Activated T-cell treated with anti-CD3 and anti-CD28 coated beads, Interleukin-2, amount 50 U/mL, for 72 hours (primary cell): ENCODE data around the gene NOXA1. TPM values are rescaled to one million over a fixed set of nuclear protein-coding genes. Genes with fewer than 3 reads are reported as not detected.

Experiments
- ATAC-seq, 2 donors: fragments of 150-1000 bp; cut with Tn5 transposase; replicated peaks in 1 of 2; 2 replicates each; pipeline ENCODE4 v1.10.0; 2021; ENCODE audit warnings: moderate library complexity in 2 of 2, mild to moderate bottlenecking in 1 of 2
- DNase-seq, 2 donors: peaks; one replicate each; pipeline ENCODE4 v3.0.0; 2021 to 2022; ENCODE audit warnings: mixed read lengths in 1 of 2
- H3K27ac Mint-ChIP-seq: one replicate; pipeline ENCODE4 v1.8.0; 2022; ENCODE audit warnings: mild to moderate bottlenecking, moderate library complexity, mixed read lengths
- H3K27me3 Mint-ChIP-seq: one replicate; pipeline ENCODE4 v1.8.0; 2022; ENCODE audit warnings: low read depth, mixed read lengths
- H3K36me3 Mint-ChIP-seq, 2 donors: one replicate each; pipeline ENCODE4 v1.8.0; 2022; ENCODE audit warnings: mixed read lengths in 2 of 2, mild to moderate bottlenecking in 1 of 2; ENCODE audit not compliant: insufficient read depth in 2 of 2
- H3K4me1 Mint-ChIP-seq: one replicate; pipeline ENCODE4 v1.8.0; 2022; ENCODE audit warnings: low read depth, mixed read lengths
- H3K4me3 Mint-ChIP-seq, 2 donors: one replicate each; pipeline ENCODE4 v1.8.0; 2022; ENCODE audit warnings: mild to moderate bottlenecking in 2 of 2, mixed read lengths in 2 of 2, moderate library complexity in 2 of 2
- H3K9me3 Mint-ChIP-seq, 2 donors: one replicate each; pipeline ENCODE4 v1.8.0; 2022; ENCODE audit warnings: mixed read lengths in 2 of 2
- total RNA-seq, 2 donors: library from RNA; stranded (reverse); gene quantifications; one replicate each; pipeline ENCODE4 v1.2.3, GENCODE V29; 2022

Gene NOXA1
- total RNA-seq, 2 donors from 2014 or later = 1.4 to 1.8 TPM

GRCh38 chr9:137430723-137431415, 7.7 kb downstream of the NOXA1 start:
- Mint-ChIP-seq H3K27ac (no peak overlapping the region), H3K9me3 (no peaks in the 10 kb centered on the region)
- DNase-seq = no peak

GRCh38 chr9:137431416-137431931, 8.3 kb downstream of the NOXA1 start:
- H3K36me3 Mint-ChIP-seq = no peaks in the 10 kb centered on the region
- ATAC-seq (no peak), DNase-seq (no peak)
- H3K4me1 Mint-ChIP-seq = no peaks in the 10 kb centered on the region
- H3K9me3 Mint-ChIP-seq = no peaks in the 10 kb centered on the region
- H3K27me3 Mint-ChIP-seq = no peaks in the 10 kb centered on the region
- H3K27ac Mint-ChIP-seq = no peak overlapping the region
- no peak overlapping the region for H3K4me3 Mint-ChIP-seq

More at GRCh38 chr9:137430723-137431415, 7.7 kb downstream of the NOXA1 start:
- Mint-ChIP-seq H3K36me3 (no peaks in the 10 kb centered on the region), H3K4me3 (no peak overlapping the region), H3K4me1 (no peaks in the 10 kb centered on the region), H3K27me3 (no peaks in the 10 kb centered on the region)
- no peak for ATAC-seq

GRCh38 chr9:137432687-137433348, 9.6 kb downstream of the NOXA1 start:
- Mint-ChIP-seq H3K4me3 (no peak overlapping the region), H3K9me3 (no peaks in the 10 kb centered on the region), H3K36me3 (no peaks in the 10 kb centered on the region), H3K27ac (no peak overlapping the region), H3K27me3 (no peaks in the 10 kb centered on the region), H3K4me1 (no peaks in the 10 kb centered on the region)
- DNase-seq (no peak), ATAC-seq (no peak)

- ATAC-seq (no peak), DNase-seq (no peak)
- Mint-ChIP-seq H3K4me1 (no peaks in the 10 kb centered on the region), H3K4me3 (no peak overlapping the region), H3K27ac (no peak overlapping the region), H3K27me3 (no peaks in the 10 kb centered on the region), H3K36me3 (no peaks in the 10 kb centered on the region), H3K9me3 (no peaks in the 10 kb centered on the region)
Observed at GRCh38 chr9:137433349-137433915, 10.2 kb downstream of the NOXA1 start.

- no peak overlapping the region for H3K4me3 Mint-ChIP-seq
- no peaks in the 10 kb centered on the region for H3K36me3 Mint-ChIP-seq
- no peaks in the 10 kb centered on the region for H3K27me3 Mint-ChIP-seq
- ATAC-seq (no peak), DNase-seq (no peak)
- no peak overlapping the region for H3K27ac Mint-ChIP-seq
- no peaks in the 10 kb centered on the region for H3K9me3 Mint-ChIP-seq
- H3K4me1 Mint-ChIP-seq = no peaks in the 10 kb centered on the region
Observed at GRCh38 chr9:137433916-137434431, 10.8 kb downstream of the NOXA1 start.

- DNase-seq = no peak
- H3K4me1 Mint-ChIP-seq = no peaks in the 10 kb centered on the region
- no peak for ATAC-seq
- no peaks in the 10 kb centered on the region for H3K9me3 Mint-ChIP-seq
- H3K27ac Mint-ChIP-seq = no peak overlapping the region
- H3K4me3 Mint-ChIP-seq = no peak overlapping the region
- H3K36me3 Mint-ChIP-seq = no peaks in the 10 kb centered on the region
- no peaks in the 10 kb centered on the region for H3K27me3 Mint-ChIP-seq
Observed at GRCh38 chr9:137434498-137435380, 11.5 kb downstream of the NOXA1 start.

- Mint-ChIP-seq H3K4me1 (no peaks in the 10 kb centered on the region), H3K36me3 (no peaks in the 10 kb centered on the region), H3K4me3 (no peak overlapping the region), H3K9me3 (no peaks in the 10 kb centered on the region), H3K27me3 (no peaks in the 10 kb centered on the region), H3K27ac (no peak overlapping the region)
- no peak for ATAC-seq
- no peak for DNase-seq
Observed at GRCh38 chr9:137435381-137435891, 12.2 kb downstream of the NOXA1 start.

GRCh38 chr9:137435980-137436760, 13.0 kb downstream of the NOXA1 start:
- no peaks in the 10 kb centered on the region for H3K27me3 Mint-ChIP-seq
- no peaks in the 10 kb centered on the region for H3K36me3 Mint-ChIP-seq
- no peaks in the 10 kb centered on the region for H3K4me1 Mint-ChIP-seq
- ATAC-seq = no peak
- no peak overlapping the region for H3K27ac Mint-ChIP-seq
- no peaks in the 10 kb centered on the region for H3K9me3 Mint-ChIP-seq
- no peak overlapping the region for H3K4me3 Mint-ChIP-seq
- no peak for DNase-seq

- Mint-ChIP-seq H3K27ac (no peak overlapping the region), H3K4me3 (no peak overlapping the region), H3K4me1 (peaks cover 3% of the 10 kb centered on the region), H3K27me3 (peaks cover 4% of the 10 kb centered on the region), H3K36me3 (peaks cover 0 to 1% of the 10 kb centered on the region in 2 donors), H3K9me3 (no peaks in the 10 kb centered on the region)
- DNase-seq = no peak
- ATAC-seq = no peak
Observed at GRCh38 chr9:137436761-137437600, 13.8 kb downstream of the NOXA1 start.

GRCh38 chr9:137437691-137438590, 14.7 kb downstream of the NOXA1 start:
- DNase-seq = no peak
- Mint-ChIP-seq H3K27ac (no peak overlapping the region), H3K4me1 (peaks cover 5% of the 10 kb centered on the region), H3K4me3 (no peak overlapping the region), H3K36me3 (peaks cover 0 to 2% of the 10 kb centered on the region in 2 donors), H3K9me3 (no peaks in the 10 kb centered on the region), H3K27me3 (peaks cover 6% of the 10 kb centered on the region)
- ATAC-seq = no peak
